Epithelial cell of prostate (primary cell): ENCODE results near the gene PRSS23.
"Not testable (repeated sequence)": the region's sequence is repeated elsewhere in the genome, so short reads cannot be mapped to it uniquely, and the experiment has no call there.

ENCODE experiments used
- DNase-seq: peaks from one replicate; pipeline ENCODE4 v3.0.0-alpha.2; 2011; ENCODE audit warnings: low read depth, low spot score
- H3K27ac ChIP-seq: fragments of 450-650 bp; 2 replicates; pipeline ENCODE4 v1.5.1; 2017; ENCODE audit warnings: mild to moderate bottlenecking

PRSS23 gene, protein sequence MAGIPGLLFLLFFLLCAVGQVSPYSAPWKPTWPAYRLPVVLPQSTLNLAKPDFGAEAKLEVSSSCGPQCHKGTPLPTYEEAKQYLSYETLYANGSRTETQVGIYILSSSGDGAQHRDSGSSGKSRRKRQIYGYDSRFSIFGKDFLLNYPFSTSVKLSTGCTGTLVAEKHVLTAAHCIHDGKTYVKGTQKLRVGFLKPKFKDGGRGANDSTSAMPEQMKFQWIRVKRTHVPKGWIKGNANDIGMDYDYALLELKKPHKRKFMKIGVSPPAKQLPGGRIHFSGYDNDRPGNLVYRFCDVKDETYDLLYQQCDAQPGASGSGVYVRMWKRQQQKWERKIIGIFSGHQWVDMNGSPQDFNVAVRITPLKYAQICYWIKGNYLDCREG

GRCh38 chr11:86800076-86800959 lies at the start of gene PRSS23:
PRSS23 (plus strand) TSS chr11:86800542; CDS start chr11:86807644, 7,102 bp downstream.
- no peak for DNase-seq
- H3K27ac ChIP-seq: peak within 1 kb of the TSS; percentile 93

GRCh38 chr11:86753459-86753858 lies 46.9 kb upstream of the PRSS23 start:
- H3K27ac ChIP-seq: no peak overlapping the region
- no peak for DNase-seq

- no peak overlapping the region for H3K27ac ChIP-seq
- no peak for DNase-seq
Observed at GRCh38 chr11:86755146-86755545, 45.2 kb upstream of the PRSS23 start.

- no peak overlapping the region for H3K27ac ChIP-seq
Observed at GRCh38 chr11:86758171-86758570, 42.2 kb upstream of the PRSS23 start.

GRCh38 chr11:86760577-86760976 lies 39.8 kb upstream of the PRSS23 start:
- no peak for DNase-seq
- H3K27ac ChIP-seq: no peak overlapping the region

More at GRCh38 chr11:86758171-86758570, 42.2 kb upstream of the PRSS23 start:
- DNase-seq: no peak

GRCh38 chr11:86761978-86762377 lies 38.4 kb upstream of the PRSS23 start:
- no peak for DNase-seq
- no peak overlapping the region for H3K27ac ChIP-seq

DNA sequence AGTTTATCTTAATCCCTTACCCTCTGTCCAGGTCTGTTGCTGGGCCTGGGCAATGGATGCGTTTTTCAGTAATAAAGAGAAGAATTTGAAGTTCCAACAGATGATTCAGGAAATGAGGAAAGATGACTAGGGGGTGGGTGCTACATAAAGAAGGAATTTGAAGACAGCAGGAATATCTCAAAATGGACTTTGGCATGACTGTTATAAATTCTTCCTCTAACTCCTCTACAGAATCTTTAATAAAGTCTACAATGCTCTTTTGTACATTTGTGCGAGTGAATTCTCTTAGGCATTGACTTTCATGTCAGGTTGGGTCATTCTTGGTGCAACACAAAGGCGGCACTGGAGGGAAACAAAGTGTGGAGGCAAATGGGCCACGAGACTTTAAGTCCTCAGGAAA lies 35.1 kb upstream of the PRSS23 start:
- no peak overlapping the region for H3K27ac ChIP-seq
- DNase-seq: no peak

DNA sequence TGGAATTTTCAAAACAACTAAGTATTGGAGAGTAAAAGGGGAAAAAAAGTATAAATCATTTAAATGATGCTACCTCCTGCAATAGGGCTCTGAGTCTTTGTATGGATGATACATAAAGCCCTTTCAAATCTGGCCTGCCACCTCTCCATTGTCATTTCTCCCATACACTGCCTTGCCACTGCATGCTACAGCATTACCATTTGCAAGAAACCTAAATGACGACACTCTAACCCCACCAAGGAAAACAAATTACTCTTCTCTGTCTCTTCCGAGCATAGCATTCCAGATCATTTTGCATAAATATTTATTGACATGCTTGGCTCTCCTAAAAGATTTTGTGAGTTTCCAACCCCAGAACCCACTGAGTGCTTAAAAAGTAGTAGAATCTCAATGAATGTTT lies 34.5 kb upstream of the PRSS23 start:
- no peak for DNase-seq
- no peak overlapping the region for H3K27ac ChIP-seq

GRCh38 chr11:86769219-86769618 lies 31.1 kb upstream of the PRSS23 start:
- no peak overlapping the region for H3K27ac ChIP-seq
- no peak for DNase-seq

GRCh38 chr11:86770473-86771027 lies 29.8 kb upstream of the PRSS23 start:
- H3K27ac ChIP-seq: not testable (repeated sequence)

GRCh38 chr11:86772999-86773398 lies 27.3 kb upstream of the PRSS23 start:
- no peak for DNase-seq
- no peak overlapping the region for H3K27ac ChIP-seq

More at GRCh38 chr11:86770473-86771027, 29.8 kb upstream of the PRSS23 start:
- not testable (repeated sequence) for DNase-seq

GRCh38 chr11:86773513-86774252 lies 26.7 kb upstream of the PRSS23 start:
- no peak for DNase-seq
- no peak overlapping the region for H3K27ac ChIP-seq

- H3K27ac ChIP-seq: no peak overlapping the region
Observed at GRCh38 chr11:86774417-86774816, 25.9 kb upstream of the PRSS23 start.

DNA sequence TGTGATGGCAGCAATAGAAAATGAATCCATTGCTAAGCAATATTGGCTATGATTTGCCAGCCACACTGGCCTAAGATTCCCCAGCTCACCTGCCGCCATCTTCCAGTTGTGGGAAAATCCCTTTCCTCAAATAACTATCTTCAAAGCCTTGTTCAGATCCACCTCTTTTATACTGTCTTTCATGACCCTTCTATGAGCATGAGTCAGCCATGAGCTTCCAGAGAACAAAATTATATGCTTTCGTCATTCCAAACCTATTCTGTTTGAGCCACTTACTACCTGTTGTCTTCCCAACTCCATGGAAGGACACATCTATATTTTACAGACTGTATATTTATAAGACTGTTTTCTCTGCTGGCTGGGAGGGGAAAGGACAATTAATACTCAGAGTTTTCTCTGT lies 25.0 kb upstream of the PRSS23 start:
- H3K27ac ChIP-seq: no peak overlapping the region
- no peak for DNase-seq

More at GRCh38 chr11:86774417-86774816, 25.9 kb upstream of the PRSS23 start:
- DNase-seq: no peak

DNA sequence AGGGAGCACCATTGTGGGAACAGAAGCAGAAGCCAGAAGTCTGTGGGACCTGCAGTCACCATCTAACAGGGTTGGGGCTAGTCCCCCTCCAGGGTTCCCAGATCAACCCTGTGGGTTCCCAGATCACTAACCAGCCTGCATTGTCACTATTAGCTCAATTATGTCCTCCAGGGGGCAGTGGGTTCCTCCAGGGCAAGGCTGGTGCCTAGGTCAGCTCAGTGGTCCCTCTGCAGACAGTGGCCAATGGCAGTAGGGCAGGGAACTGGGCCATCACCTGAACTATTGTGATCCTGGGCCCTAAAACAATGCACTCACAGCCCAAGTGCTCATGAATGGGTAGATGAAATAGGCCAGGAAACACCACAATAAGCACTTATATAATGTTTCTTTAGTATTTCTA lies 18.8 kb upstream of the PRSS23 start:
- no peak overlapping the region for H3K27ac ChIP-seq
- no peak for DNase-seq

- DNase-seq: no peak
- H3K27ac ChIP-seq: peak overlapping the region; percentile 86
Observed at GRCh38 chr11:86782742-86783141, 17.6 kb upstream of the PRSS23 start.

GRCh38 chr11:86783661-86784060 lies 16.7 kb upstream of the PRSS23 start:
- peak overlapping the region; percentile 86 for H3K27ac ChIP-seq
- no peak for DNase-seq

GRCh38 chr11:86784241-86784681 lies 16.1 kb upstream of the PRSS23 start:
- peak overlapping the region; percentile 86 for H3K27ac ChIP-seq
- no peak for DNase-seq

DNA sequence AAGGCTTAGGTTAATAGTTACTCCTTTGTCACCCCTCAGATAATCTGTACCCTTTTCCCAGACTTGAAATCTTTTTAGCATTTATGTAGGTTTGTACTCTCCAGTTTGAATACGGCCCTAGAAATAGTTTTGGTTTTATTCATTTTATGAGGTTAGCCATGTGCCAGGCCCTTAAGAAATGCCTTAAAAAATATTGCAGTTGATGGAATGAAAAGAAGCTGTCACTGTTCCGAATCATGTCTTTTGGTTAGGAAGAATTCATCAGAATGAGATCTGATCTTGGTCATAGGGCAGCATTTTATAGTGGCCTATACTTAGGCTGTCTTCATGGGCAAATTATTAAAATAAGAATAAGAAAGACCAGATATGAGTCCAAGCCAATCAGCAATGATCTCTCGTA lies 14.8 kb upstream of the PRSS23 start:
- DNase-seq: no peak
- peak overlapping the region; percentile 86 for H3K27ac ChIP-seq

DNA sequence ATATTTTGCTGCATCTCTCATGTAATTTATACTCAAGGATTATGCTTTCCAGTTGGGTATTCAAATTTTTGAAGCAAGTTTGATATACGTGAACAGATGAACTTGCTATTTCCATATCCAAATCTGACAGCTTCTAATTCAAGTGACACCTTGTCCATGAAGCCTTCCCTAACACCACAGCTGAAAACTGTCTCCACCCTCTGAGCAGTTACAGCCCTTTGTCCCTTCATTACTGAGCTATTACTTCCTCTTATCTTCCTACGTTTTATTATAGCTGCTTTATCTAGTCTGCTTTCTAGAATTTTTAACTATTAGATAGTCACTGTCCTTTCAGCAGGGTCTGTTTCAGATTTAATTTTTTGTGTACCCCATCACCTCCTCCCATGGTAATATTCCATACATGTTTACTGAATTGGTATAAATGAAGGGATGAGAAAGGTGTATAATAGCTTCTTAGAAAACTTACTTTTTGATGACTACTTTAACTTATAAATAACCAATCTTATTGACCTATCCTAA lies 13.3 kb upstream of the PRSS23 start:
- peak overlapping the region; percentile 2 for H3K27ac ChIP-seq
- DNase-seq: no peak
